ENCODE results near the gene TLCD3A.
"Not testable (repeated sequence)": the region's sequence is repeated elsewhere in the genome, so short reads cannot be mapped to it uniquely, and the experiment has no call there.

The TLCD3A gene

DNA sequence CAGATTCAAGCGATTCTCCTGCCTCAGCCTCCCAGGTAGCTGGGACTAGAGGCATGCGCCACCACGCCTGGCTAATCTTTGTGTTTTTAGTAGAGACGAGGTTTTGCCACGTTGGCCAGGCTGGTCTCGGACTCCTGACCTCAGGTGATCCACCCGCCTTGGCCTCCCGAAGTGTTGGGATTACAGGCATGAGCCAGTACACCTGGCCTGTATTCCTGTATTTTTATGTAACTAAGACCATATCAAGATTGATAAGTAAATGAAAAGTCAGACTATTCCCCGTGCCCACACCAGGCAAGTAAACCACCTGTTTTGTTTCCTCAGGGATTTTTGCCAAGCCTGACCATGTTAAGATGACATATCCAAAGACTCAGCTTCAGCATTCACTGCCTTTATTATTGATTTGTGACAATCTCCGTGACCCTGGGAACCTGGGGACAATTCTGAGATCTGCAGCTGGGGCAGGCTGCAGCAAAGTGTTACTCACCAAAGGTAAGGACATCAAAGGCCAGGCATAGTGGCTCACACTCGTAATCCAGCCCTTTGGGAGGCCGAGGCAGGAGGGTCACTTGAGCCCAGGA lies 55.3 kb downstream of the TLCD3A start:
- FAIRE-seq: no peak

DNA sequence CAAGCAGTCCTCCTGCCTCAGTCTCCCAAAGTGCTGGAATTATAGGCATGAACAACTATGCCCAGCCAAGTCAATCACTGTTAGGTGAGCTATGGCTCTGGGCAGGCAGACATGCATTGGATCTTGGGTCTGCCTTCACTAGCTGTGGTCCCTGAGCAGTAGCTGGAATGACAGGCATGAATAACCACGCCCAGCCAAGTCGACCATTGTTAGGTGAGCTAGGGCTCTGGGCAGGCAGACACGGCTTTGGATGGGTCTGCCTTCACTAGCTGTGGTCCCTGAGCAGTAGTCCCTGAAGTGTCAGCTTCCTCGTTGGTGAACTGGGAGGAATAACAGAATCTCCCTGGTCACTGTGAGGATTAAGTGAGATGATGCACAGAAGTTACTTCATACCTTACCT lies 56.2 kb downstream of the TLCD3A start:
- FAIRE-seq: no peak

More for the DNA sequence above, 55.3 kb downstream of the TLCD3A start:
- no peak for DNase-seq (ENCODE audit: low spot score)

DNA sequence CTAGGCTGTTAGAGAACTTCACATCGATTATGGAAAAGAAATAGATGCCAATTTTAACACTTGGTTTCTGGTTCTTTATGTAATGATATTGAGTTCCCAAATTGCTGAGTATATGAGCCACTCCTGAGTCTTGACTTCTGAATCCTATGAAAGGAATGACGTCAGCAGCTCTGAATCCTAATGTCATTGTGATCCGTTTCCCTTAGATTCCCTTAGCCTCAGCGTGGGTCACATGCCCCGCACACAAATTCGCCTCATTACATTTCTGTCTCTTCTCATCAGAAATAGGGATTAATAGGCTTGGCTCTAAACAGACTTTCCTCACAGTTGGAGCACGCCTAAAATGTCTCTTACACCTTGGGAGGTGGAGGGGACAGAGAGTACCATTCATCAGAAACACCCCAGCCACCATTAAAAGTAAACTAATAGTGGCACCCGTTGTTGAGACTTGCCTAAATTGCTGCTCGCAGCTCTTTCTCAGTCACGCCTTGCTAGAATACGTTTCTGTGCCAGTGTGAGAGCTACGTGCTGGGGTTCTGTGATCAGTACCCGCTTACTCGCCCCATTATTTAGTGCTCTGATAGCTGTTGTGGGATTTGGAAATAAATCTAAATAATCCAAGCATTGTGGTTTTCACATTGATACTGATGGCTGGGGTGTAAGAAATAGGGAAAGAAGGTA lies 56.9 kb downstream of the TLCD3A start:
- no peak for DNase-seq (ENCODE audit: low spot score)
- FAIRE-seq: no peak

More for the DNA sequence above, 56.2 kb downstream of the TLCD3A start:
- no peak for DNase-seq (ENCODE audit: low spot score)

DNA sequence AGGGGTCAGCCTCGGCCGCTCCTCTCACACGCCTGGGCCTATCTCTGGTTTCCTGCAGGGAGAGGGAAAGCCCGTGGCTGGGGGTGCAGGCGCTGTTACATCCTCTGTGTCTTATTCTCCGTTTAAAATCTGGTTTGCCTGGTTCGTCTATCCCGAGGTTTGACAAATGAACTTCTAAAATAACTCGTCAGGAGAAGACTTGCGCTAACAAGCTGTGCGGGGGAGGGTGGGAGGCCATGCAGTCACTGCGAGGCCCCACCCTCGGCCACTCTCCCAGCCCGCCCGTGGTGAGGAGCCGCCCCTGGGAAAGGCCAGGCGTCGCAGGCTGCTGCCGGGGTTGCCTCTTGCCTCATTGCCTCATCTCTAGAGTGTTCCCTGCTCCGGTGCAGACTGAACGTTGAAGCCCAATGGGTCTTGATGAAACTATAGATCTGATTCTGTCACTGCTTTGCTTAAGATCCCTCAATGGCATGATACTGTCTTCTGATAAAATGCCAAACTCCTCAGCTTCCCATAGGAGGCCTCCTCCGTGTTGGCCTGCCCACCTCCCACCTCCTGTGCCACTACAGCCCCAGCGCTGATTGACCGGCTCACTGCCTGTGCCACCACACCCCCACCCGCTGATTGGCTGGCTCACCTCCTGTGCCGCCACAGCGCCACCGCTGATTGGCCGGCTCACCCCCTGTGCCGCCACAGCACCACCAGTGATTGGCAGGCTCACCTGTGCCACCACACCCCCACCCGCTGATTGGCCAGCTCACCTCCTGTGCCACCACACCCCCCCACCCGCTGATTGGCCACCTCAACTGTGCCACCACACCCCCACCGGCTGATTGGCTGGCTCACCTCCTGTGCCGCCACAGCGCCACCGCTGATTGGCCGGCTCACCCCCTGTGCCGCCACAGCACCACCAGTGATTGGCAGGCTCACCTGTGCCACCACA lies 57.8 kb downstream of the TLCD3A start:
- not testable (repeated sequence) for FAIRE-seq; DNase-seq (ENCODE audit: low spot score)

DNA sequence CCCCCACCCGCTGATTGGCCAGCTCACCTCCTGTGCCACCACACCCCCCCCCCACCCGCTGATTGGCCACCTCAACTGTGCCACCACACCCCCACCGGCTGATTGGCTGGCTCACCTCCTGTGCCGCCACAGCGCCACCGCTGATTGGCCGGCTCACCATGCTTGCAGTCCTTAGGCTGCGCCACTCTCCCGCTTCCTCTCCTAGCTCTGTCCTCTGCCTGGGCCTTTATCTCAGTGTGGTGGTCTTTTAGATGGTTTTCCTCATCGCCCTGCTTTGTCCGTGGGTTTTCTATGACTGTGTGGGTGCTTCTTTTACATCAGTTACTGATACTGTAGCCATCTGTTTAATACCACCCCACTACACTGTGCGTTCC lies 58.5 kb downstream of the TLCD3A start:
- not testable (repeated sequence) for FAIRE-seq; DNase-seq (ENCODE audit: low spot score)

DNA sequence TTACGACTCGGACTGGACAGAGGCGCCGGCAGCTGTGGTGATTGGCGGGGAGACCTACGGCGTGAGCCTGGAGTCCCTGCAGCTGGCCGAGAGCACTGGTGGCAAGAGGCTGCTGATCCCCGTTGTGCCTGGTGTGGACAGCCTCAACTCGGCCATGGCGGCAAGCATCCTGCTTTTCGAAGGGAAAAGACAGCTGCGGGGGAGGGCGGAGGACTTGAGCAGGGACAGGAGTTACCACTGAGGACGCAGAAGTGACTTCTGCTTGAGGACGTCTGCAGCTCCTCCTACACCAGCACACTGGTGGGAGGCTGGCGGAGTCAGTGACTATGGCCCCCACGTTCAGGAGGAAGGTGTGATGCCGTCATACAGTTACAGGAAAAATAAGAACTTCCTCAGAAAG lies 59.4 kb downstream of the TLCD3A start:
- DNase-seq (ENCODE audit: low spot score) (no peak), FAIRE-seq (no peak)

DNA sequence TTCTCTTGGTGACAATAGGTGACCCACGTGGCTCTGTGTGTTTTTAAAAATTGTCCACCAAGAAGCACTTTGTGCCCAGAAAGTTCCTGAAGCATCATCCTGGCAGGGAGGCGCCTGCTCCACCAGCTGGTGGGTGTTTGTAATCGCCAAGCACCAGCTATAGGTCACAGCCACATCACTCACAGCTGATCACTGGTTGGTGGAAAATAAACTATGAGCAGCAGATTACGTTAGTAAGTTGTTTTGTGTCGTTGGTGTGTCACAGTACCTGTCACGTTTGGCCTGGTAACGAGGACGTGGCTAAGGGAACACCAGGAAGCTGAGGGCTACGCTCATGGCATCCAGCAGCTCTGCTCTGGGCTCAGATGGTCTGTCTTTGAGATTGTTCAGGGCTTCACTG lies 59.9 kb downstream of the TLCD3A start:
- no peak for FAIRE-seq
- no peak for DNase-seq (ENCODE audit: low spot score)
